Measurements from ENCODE around the gene TMEM79. TPM values are rescaled to one million over a fixed set of nuclear protein-coding genes. Genes with fewer than 3 reads are reported as not detected.

Gene TMEM79
- total and polyA plus RNA-seq, 2 experiments from 2014 or later = 3.0 to 4.0 TPM

- Histone ChIP-seq H3K27me3 (no peaks in the 10 kb centered on the region), H3K4me1 (ENCODE audit: low read depth) (no peaks in the 10 kb centered on the region), H3K27ac (peak overlapping the region; percentile 9), H3K9me3 (ENCODE audit: low read depth) (no peaks in the 10 kb centered on the region), H3K36me3 (peaks cover 5% of the 10 kb centered on the region), H3K4me3 (no peak overlapping the region)
- no peak for TF ChIP-seq CTCF (IDR thresholded peaks at IDR 0.05; ENCODE audit: low read depth, low read length)
- no peak for DNase-seq (ENCODE audit: low read depth in 1 of 2, low spot score in 1 of 2)
These were observed 41.4 kb upstream of the TMEM79 start for GRCh38 chr1:156242738-156243137.

GRCh38 chr1:156244126-156244525 is 40.0 kb upstream of the TMEM79 start:
- no peak for TF ChIP-seq CTCF (IDR thresholded peaks at IDR 0.05; ENCODE audit: low read depth, low read length)
- Histone ChIP-seq H3K36me3 (peaks cover 1% of the 10 kb centered on the region), H3K9me3 (ENCODE audit: low read depth) (no peaks in the 10 kb centered on the region), H3K27me3 (no peaks in the 10 kb centered on the region), H3K27ac (no peak overlapping the region), H3K4me3 (no peak overlapping the region), H3K4me1 (ENCODE audit: low read depth) (no peaks in the 10 kb centered on the region)
- no peak for DNase-seq (ENCODE audit: low read depth in 1 of 2, low spot score in 1 of 2)

GRCh38 chr1:156244712-156245111 is 39.4 kb upstream of the TMEM79 start:
- Histone ChIP-seq H3K27ac (no peak overlapping the region), H3K9me3 (ENCODE audit: low read depth) (no peaks in the 10 kb centered on the region), H3K36me3 (peaks cover 3% of the 10 kb centered on the region), H3K4me3 (no peak overlapping the region), H3K27me3 (no peaks in the 10 kb centered on the region), H3K4me1 (ENCODE audit: low read depth) (no peaks in the 10 kb centered on the region)
- no peak for TF ChIP-seq CTCF (IDR thresholded peaks at IDR 0.05; ENCODE audit: low read depth, low read length)
- no peak for DNase-seq (ENCODE audit: low read depth in 1 of 2, low spot score in 1 of 2)

GRCh38 chr1:156245451-156246232 is 38.5 kb upstream of the TMEM79 start:
- no peak overlapping the region for H3K27ac ChIP-seq
- no peaks in the 10 kb centered on the region for H3K9me3 ChIP-seq (ENCODE audit: low read depth)
- H3K4me3 ChIP-seq = no peak overlapping the region
- no peaks in the 10 kb centered on the region for H3K4me1 ChIP-seq (ENCODE audit: low read depth)
- no peaks in the 10 kb centered on the region for H3K27me3 ChIP-seq
- DNase-seq (ENCODE audit: low read depth in 1 of 2, low spot score in 1 of 2) = peak in 1 of 2 donors; percentile 33
- TF ChIP-seq CTCF (IDR thresholded peaks at IDR 0.05; ENCODE audit: low read depth, low read length) = no peak
- peaks cover 8% of the 10 kb centered on the region for H3K36me3 ChIP-seq

- no peak overlapping the region for H3K27ac ChIP-seq
- H3K4me1 ChIP-seq (ENCODE audit: low read depth) = peaks cover 5% of the 10 kb centered on the region
- no peak for DNase-seq (ENCODE audit: low read depth in 1 of 2, low spot score in 1 of 2)
- no peak overlapping the region for H3K4me3 ChIP-seq
- peaks cover 9% of the 10 kb centered on the region for H3K36me3 ChIP-seq
- TF ChIP-seq CTCF (IDR thresholded peaks at IDR 0.05; ENCODE audit: low read depth, low read length) = no peak
- no peaks in the 10 kb centered on the region for H3K9me3 ChIP-seq (ENCODE audit: low read depth)
- no peaks in the 10 kb centered on the region for H3K27me3 ChIP-seq
These were observed 37.8 kb upstream of the TMEM79 start for GRCh38 chr1:156246241-156246780.

Measured in cardiac muscle cell (in vitro differentiated cells and primary cell).